ENCODE results near the gene SV2B. TPM values are rescaled to one million over a fixed set of nuclear protein-coding genes. Genes with fewer than 3 reads are reported as not detected.

SV2B gene
- total RNA-seq, 1 experiment from 2014 or later = 1.4 TPM

- TF ChIP-seq ATF2 (CRISPR knock-in tag; IDR thresholded peaks at IDR 0.05; ENCODE audit: borderline replicate concordance, low read depth) = no peak
- no peak for TF ChIP-seq FOXJ3 (CRISPR knock-in tag; IDR thresholded peaks at IDR 0.05; ENCODE audit: borderline replicate concordance)
- TF ChIP-seq NR3C1 (CRISPR knock-in tag; conservative IDR thresholded peaks at IDR 0.05; ENCODE audit: low read depth) = no peak
- no peak for TF ChIP-seq TP53 (CRISPR knock-in tag; IDR thresholded peaks at IDR 0.05)
Measured at GRCh38 chr15:91193378-91193720, 93.3 kb downstream of the SV2B start (continued).

GRCh38 chr15:91196127-91196526, 96.1 kb downstream of the SV2B start:
- ATAC-seq (no peak), DNase-seq (ENCODE audit: low spot score) (no peak)
- H3K9me3 Mint-ChIP-seq = no peaks in the 10 kb centered on the region; the same call in 1 of the 2 replicates
- no peak for TF ChIP-seq IRF2 (CRISPR knock-in tag; IDR thresholded peaks at IDR 0.05; ENCODE audit: borderline replicate concordance, low read depth)
- TF ChIP-seq PRDM15 (CRISPR knock-in tag; IDR thresholded peaks at IDR 0.05) = no peak
- TF ChIP-seq ZNF416 (CRISPR knock-in tag; IDR thresholded peaks at IDR 0.05) = no peak
- no peak for TF ChIP-seq HMGXB4 (CRISPR knock-in tag; IDR thresholded peaks at IDR 0.05)
- no peak for TF ChIP-seq HMGA2 (CRISPR knock-in tag; IDR thresholded peaks at IDR 0.05)
- no peak for TF ChIP-seq PREB (CRISPR knock-in tag; IDR thresholded peaks at IDR 0.05; ENCODE audit: borderline replicate concordance)
- no peak for TF ChIP-seq GTF2I (CRISPR knock-in tag; conservative IDR thresholded peaks at IDR 0.05)
- TF ChIP-seq AR (CRISPR knock-in tag; IDR thresholded peaks at IDR 0.05) = no peak
- TF ChIP-seq ZNF425 (CRISPR knock-in tag; conservative IDR thresholded peaks at IDR 0.05) = no peak
- no peak for TF ChIP-seq CREM (CRISPR knock-in tag; IDR thresholded peaks at IDR 0.05)
- TF ChIP-seq RELA (CRISPR knock-in tag; IDR thresholded peaks at IDR 0.05; ENCODE audit: borderline replicate concordance) = no peak
- TF ChIP-seq NFYB (CRISPR knock-in tag; conservative IDR thresholded peaks at IDR 0.05; ENCODE audit: low read depth) = no peak
- TF ChIP-seq FOXK1 (CRISPR knock-in tag; IDR thresholded peaks at IDR 0.05) = no peak
- no peaks in the 10 kb centered on the region for H3K36me3 Mint-ChIP-seq
- H3K4me3 Mint-ChIP-seq = no peak overlapping the region
- POLR2A ChIA-PET = no interaction called here
- CTCF ChIA-PET = interaction anchor here (1.0 kb wide), 1 partner anchor 163 kb away, joined by 4 read pairs; no protein-coding TSS in a partner anchor
- H3K4me1 Mint-ChIP-seq = peaks cover 3% of the 10 kb centered on the region; the same call in 1 of the 2 replicates
- no peak overlapping the region for H3K27ac Mint-ChIP-seq
- H3K27me3 Mint-ChIP-seq (ENCODE audit: low read depth) = no peaks in the 10 kb centered on the region

All from WTC11 (cell line).